ENCODE data around the gene KLK6. TPM values are rescaled to one million over a fixed set of nuclear protein-coding genes. Genes with fewer than 3 reads are reported as not detected.
A peak's percentile ranks its signal among the peaks of the same experiment; 100 is the strongest.

The KLK6 gene
- total RNA-seq, 1 experiment from 2014 or later: not detected

DNA sequence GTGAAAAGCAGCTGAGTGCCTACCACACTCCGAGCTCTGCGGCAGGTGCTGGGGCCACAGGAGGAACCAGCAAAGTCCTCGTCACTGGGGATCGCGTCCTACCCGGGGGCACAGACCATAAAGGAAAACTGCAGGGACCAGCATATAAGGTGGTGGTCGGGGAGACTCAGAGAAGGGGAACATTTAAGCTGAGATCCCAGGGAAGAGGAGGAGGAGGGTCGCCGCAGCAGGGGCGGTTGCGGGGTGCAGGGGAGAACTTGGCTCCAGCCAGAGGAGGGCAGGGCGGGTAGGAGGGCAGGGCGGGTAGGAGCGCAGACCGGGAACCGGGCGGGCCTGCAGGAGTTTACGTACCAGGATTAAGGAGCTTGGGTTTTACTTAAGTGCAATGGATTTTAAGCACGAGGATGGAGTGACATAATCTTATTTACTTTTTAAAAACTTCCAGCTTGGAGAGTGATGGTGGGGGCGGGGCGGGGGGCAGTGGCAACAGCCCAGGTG, 57.2 kb downstream of the KLK6 start:
- POLR2A ChIA-PET (ENCODE audit: low non-redundant PET): no interaction called here
- intact Hi-C loops (cut with micrococcal nuclease; ENCODE audit: unreplicated experiment): no loop called here
- peaks cover 70% of the 10 kb centered on the region for H3K27me3 ChIP-seq (replicated peaks; ENCODE audit: insufficient read depth, low read depth, low read length, poor library complexity)
- no peaks in the 10 kb centered on the region for H3K9me3 ChIP-seq (ENCODE audit: low read depth, low read length, poor library complexity, severe bottlenecking)
- DNase-seq (ENCODE audit: low spot score): no peak
- CTCF ChIA-PET: no interaction called here
- no TSS peak for BruUV-seq (replicated peaks)
- H3K27ac ChIP-seq (ENCODE audit: low read depth, low read length, poor library complexity, severe bottlenecking): no peak overlapping the region
- H3K4me3 ChIP-seq (ENCODE audit: low read depth, low read length, poor library complexity, severe bottlenecking): no peak overlapping the region
- TF ChIP-seq EZH2 (IDR thresholded peaks at IDR 0.05; ENCODE audit: borderline replicate concordance, low read depth, low read length, poor library complexity, severe bottlenecking): peak; percentile 77
- no peak for TF ChIP-seq CTCF (conservative IDR thresholded peaks at IDR 0.05; ENCODE audit: low read depth, low read length)
- no peaks in the 10 kb centered on the region for H3K4me1 ChIP-seq (ENCODE audit: insufficient read depth, low read length, poor library complexity, severe bottlenecking)
- H3K36me3 ChIP-seq (ENCODE audit: insufficient read depth, low read length, poor library complexity, severe bottlenecking): no peaks in the 10 kb centered on the region

DNA sequence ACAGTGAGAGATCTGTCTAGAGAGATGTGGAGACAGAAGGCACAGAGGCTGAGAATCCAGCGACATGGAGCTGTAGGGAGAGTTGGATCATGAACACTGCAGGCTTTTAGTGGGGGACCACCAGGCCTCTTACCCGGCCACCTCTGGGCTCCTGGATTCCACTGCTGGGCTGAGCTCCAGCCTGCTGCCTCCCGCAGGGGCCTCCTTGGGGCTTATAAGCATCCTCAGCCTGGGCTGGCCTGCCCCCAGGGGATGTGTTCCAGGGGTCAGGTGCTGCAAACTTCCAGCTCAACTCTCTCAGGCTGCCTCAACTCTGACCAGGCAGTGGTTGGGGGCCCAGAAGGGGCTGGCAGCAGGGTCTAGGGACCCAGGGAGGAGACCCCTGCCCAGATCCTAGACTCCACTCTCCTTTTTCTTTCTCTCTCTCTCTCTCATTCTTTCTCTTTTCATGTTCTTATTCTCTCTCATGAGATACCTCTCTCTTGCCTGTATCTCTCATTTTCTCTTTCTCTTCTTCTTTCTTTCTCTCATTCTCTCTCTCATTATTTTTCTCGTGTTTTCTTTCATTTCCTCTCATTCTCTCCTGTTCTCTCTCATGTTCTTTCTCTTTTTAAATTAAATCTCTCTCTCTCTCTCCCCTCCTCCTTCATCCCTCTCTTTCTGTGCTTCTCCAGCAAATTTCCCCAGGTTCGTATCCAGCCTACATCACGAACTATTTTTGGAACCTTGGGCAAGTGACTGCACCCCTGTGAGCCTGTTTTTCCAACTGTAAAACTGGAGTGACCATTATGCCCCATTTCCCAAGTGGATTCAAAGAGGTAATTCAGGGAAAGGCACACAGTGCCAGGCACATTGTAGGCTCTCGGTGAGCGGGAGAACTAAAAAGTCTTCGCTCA, 57.9 kb downstream of the KLK6 start, which contains the start of gene KLK4:
Gene KLK4, minus strand, starts transcription at position 190 of the 896 bp plus-strand sequence. CDS start 657 bp downstream, outside the sequence.
- TF ChIP-seq EZH2 (IDR thresholded peaks at IDR 0.05; ENCODE audit: borderline replicate concordance, low read depth, low read length, poor library complexity, severe bottlenecking): peak; percentile 81
- TF ChIP-seq CTCF (conservative IDR thresholded peaks at IDR 0.05; ENCODE audit: low read depth, low read length): no peak
- Histone ChIP-seq H3K9me3 (ENCODE audit: low read depth, low read length, poor library complexity, severe bottlenecking) (no peaks in the 10 kb centered on the region), H3K27me3 (replicated peaks; ENCODE audit: insufficient read depth, low read depth, low read length, poor library complexity) (peaks cover 63% of the 10 kb centered on the region), H3K36me3 (ENCODE audit: insufficient read depth, low read length, poor library complexity, severe bottlenecking) (no peaks in the 10 kb centered on the region), H3K4me3 (ENCODE audit: low read depth, low read length, poor library complexity, severe bottlenecking) (no peak within 1 kb of the TSS), H3K4me1 (ENCODE audit: insufficient read depth, low read length, poor library complexity, severe bottlenecking) (no peaks in the 10 kb centered on the region), H3K27ac (ENCODE audit: low read depth, low read length, poor library complexity, severe bottlenecking) (no peak within 1 kb of the TSS)
- intact Hi-C loops (cut with micrococcal nuclease; ENCODE audit: unreplicated experiment): no loop called here
- ChIA-PET CTCF (no interaction called here), POLR2A (ENCODE audit: low non-redundant PET) (interaction anchor here (0.6 kb wide), 1 partner anchor 511 kb away, joined by 26 read pairs; no protein-coding TSS in a partner anchor)
- BruUV-seq (replicated peaks): no TSS peak
- DNase-seq (ENCODE audit: low spot score): no peak

DNA sequence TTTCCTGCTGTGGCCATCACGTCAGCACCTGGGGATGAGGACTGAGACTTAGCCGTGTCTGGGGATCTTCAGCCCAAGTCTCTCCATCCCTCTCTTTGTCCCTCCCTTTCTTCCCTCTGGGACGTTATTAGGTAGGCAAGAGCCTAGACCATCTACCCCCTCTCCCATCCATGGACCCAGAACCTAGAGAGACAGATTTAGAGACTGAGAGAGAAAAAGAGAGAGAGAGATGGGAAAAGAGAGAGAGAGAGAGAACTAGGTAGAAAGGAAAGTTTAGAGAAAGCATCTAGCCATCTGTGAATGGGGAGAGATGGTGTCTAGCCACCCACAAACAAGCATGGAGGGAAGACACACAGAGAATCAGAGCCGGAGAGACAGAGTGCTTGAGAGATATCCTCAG, 58.7 kb downstream of the KLK6 start:
- H3K27me3 ChIP-seq (replicated peaks; ENCODE audit: insufficient read depth, low read depth, low read length, poor library complexity): peaks cover 56% of the 10 kb centered on the region
- intact Hi-C loops (cut with micrococcal nuclease; ENCODE audit: unreplicated experiment): no loop called here
- TF ChIP-seq EZH2 (IDR thresholded peaks at IDR 0.05; ENCODE audit: borderline replicate concordance, low read depth, low read length, poor library complexity, severe bottlenecking): no peak
- TF ChIP-seq CTCF (conservative IDR thresholded peaks at IDR 0.05; ENCODE audit: low read depth, low read length): no peak
- H3K9me3 ChIP-seq (ENCODE audit: low read depth, low read length, poor library complexity, severe bottlenecking): no peaks in the 10 kb centered on the region
- H3K4me1 ChIP-seq (ENCODE audit: insufficient read depth, low read length, poor library complexity, severe bottlenecking): no peaks in the 10 kb centered on the region
- no TSS peak for BruUV-seq (replicated peaks)
- CTCF ChIA-PET: no interaction called here
- DNase-seq (ENCODE audit: low spot score): no peak
- H3K27ac ChIP-seq (ENCODE audit: low read depth, low read length, poor library complexity, severe bottlenecking): no peak overlapping the region
- POLR2A ChIA-PET (ENCODE audit: low non-redundant PET): interaction anchor here (0.6 kb wide), 1 partner anchor 512 kb away, joined by 26 read pairs; no protein-coding TSS in a partner anchor
- H3K36me3 ChIP-seq (ENCODE audit: insufficient read depth, low read length, poor library complexity, severe bottlenecking): no peaks in the 10 kb centered on the region
- no peak overlapping the region for H3K4me3 ChIP-seq (ENCODE audit: low read depth, low read length, poor library complexity, severe bottlenecking)
